ENCODE results near the gene NOLC1. TPM values are rescaled to one million over a fixed set of nuclear protein-coding genes. Genes with fewer than 3 reads are reported as not detected.

The NOLC1 gene
- polyA plus RNA-seq, 5 donors: 78.3 to 85.5 (median 82.3) TPM

GRCh38 chr10:102120991-102121738 lies 31.0 kb upstream of the NOLC1 start:
- DNase-seq: peak; percentile 87 to 93

DNA sequence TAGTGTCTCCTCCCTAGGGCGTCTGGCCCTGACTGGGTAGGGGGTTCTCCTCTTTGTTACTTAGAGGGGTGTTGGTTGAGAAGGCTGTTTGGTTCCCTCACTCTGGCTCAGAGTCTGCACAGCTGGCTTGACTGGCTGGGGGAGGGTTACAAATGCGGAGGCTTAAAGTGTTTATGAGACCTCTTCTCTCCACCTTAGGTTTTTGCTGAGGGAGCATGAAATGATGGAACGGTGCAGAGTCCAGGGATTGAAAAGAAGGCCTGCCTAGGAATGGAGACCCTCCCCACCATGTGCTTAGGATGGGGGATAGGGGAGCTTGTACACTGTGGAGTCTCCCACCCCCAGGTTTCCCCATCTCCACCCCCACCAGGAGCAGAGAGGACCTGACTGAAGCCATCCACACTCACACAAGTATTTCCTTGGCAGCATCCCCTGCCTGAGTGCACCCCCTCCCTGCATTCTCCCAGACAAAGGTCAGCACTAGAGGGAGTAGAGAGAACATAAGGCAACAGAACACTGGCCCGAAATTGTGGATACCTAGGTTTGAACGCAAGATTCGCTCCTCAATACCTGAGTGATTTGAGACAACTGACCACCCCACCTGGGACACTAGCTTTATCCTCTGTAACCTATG lies 30.3 kb upstream of the NOLC1 start:
- peak in 1 of 2 donors; percentile 54 for DNase-seq

DNA sequence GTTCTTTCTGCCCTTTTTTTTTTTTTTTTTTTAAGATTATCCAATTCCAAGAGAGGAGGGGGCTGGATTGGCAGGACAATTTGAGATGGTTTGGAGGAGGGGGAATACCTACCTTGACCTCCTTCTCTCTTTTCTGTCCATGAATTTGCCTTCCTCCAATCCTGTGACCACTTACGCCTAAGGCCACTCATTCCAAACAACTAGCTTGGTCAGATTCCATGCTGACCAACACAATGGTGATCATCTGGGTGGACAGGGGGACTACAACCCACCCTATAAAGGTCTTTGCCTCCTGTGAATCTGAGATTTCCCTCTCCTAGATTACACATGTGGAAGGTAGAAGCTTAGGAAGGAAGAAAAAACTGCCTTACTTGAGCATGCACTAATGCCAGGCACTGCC lies 29.7 kb upstream of the NOLC1 start:
- DNase-seq: no peak

DNA sequence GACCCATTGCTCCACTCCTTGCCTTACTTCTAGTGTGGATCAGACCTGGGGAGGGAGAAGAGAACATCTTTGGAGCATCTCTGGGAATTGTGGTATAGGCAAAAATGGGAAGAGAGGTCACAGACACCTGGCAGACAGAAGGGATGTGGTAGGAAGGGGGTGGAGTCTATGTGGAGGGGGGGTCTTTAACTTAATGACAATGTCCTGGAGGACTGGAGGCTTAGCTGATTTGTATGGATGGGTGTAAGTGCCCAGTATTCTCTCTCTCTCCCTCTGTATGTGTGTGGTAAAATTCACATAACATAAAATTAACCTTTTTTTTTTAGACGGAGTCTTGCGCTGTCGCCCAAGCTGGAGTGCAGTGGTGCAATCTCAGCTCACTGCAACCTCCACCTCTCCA lies 29.0 kb upstream of the NOLC1 start:
- DNase-seq: no peak

DNA sequence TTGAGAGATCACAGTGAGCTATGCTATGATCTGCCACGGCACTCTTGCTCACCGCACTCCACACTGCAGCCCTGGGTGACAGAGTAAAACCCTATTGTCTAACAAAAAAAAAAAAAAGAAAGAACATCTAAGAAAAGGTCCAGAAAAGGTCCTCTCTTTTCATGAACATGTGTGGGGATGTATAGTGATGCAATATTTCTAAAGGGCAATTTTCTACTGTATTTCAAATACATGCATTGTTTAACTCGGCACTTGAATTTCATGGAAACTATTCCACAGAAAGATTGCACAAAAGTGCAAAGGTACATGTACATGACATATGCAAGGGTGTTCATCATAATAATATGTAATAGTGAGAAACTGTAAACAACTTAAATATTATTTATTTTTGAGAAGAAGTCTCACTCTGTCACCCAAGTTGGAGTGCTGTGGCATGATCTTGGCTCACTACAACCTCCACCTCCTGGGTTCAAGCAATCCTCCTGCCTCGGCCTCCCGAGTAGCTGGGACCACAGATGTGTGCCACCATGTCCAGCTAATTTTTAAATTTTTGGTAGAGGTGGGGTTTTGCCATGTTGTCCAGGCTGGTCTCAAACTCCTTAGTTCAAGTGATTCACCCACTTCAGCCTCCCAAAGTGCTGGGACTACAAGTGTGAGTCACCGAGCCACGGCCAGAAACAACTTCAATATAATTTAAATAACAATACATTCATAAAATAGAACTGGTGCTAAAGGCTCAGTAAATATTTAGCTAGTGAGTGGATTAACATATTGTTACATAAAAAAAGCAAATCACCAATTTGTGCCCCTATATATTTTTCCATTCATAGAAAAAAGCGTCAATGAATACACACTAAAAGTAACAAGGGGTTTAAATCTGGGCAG lies 20.7 kb upstream of the NOLC1 start:
- no peak for DNase-seq

- DNase-seq: no peak
Measured at GRCh38 chr10:102132193-102132562, 20.0 kb upstream of the NOLC1 start.

GRCh38 chr10:102132563-102133372 lies 19.4 kb upstream of the NOLC1 start, which contains the start of gene PPRC1:
PPRC1 (plus strand) TSS chr10:102133040; CDS start chr10:102133069, 29 bp downstream.
- DNase-seq: peak; percentile 98

DNA sequence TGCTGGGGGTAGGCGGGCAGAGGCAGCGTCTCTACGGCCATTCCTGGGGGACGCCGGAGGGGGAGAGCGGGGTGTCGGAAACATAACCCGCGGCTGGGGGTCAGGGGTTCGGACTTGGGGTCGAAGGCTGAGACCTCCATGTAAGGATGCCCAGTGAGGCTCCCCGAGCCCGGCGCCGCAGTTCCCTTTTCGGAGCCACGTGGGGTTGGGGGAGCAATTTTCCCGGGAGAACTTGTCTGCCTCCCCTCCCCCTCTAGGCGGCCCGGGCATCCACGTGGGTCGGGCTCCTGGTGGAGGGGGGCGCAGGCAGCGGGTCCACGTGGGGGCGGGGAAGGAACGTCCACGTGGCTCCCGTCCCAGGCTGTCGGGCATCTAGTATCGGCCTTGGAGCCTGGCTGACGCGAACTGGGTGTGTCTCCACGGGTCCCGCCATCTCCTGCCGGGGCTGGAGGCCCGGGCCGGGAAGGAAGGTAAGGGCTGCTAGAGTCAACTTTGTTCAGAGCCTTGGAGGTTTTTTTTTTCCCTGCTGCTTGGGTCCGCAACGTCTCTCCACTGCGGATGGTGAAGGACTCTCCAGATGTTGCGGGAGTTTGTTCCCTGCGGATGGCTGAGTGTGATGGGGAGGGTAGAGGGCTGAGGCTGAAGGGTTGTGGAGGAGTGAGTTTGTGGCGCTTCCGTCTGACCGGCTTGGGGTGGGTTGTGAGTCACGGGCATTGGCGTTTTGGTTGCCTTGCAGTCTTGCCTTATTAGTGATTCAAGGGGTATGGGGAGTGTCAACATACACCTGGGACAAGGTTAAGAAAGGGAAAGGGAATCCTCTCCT lies 18.6 kb upstream of the NOLC1 start:
- peak in 1 of 2 donors; percentile 68 for DNase-seq

GRCh38 chr10:102134416-102134815 lies 17.8 kb upstream of the NOLC1 start:
- no peak for DNase-seq

DNA sequence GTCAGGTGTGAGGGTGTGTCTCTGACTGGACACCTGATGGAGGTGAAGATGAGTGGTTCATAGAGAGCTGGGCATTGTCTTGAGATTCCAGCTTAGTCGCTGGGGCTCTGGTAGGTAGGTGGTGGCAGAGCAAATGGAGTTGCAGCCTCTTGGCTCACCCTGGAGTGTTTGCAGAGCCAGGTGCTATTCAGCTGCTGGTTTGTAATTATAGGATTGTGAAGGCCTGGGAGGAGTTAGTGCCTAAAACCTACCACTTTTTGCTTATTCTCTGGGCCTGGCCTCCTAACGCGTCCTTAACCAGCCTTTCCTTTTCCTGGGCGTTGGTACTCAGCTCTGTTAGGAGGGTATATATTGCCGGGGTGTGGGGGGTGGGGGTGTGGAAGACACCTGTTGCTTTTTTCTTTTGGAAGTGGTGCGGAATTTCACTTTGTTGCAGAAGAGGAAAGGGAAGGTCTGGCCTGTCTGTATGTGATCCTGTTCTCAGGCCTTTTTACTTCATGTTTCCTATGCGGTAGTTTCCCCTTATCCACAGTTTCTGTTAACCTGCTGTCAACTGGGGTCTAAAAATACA lies 16.1 kb upstream of the NOLC1 start:
- DNase-seq: no peak

- DNase-seq: no peak
Measured at GRCh38 chr10:102139281-102140110, 12.7 kb upstream of the NOLC1 start.

- no peak for DNase-seq
Measured at GRCh38 chr10:102140218-102140617, 12.0 kb upstream of the NOLC1 start.

- no peak for DNase-seq
Measured at GRCh38 chr10:102140913-102141540, 11.2 kb upstream of the NOLC1 start.

GRCh38 chr10:102141583-102142107 lies 10.5 kb upstream of the NOLC1 start:
- no peak for DNase-seq

- no peak for DNase-seq
Measured at GRCh38 chr10:102146971-102147428, 5.2 kb upstream of the NOLC1 start.

- DNase-seq: no peak
Measured at GRCh38 chr10:102147561-102147960, 4.6 kb upstream of the NOLC1 start.

GRCh38 chr10:102148275-102148674 lies 3.9 kb upstream of the NOLC1 start:
- DNase-seq: no peak

Data from right lung (tissue), 5 donors.